ENCODE measurements around the gene HGF. TPM values are rescaled to one million over a fixed set of nuclear protein-coding genes. Genes with fewer than 3 reads are reported as not detected.

HGF gene
- total and polyA plus RNA-seq, 10 of the 15 experiments (the other 5 are each of a cell fraction or from before 2014, with no cell fraction given): 0.10 to 1.7 (median 0.99) TPM

- in situ Hi-C loops (cut with MboI) (no loop called here), intact Hi-C loops (cut with micrococcal nuclease; ENCODE audit: unreplicated experiment) (no loop called here)
- POLR2A ChIA-PET: interaction anchor here (0.7 kb wide), 1 partner anchor 27 kb away, joined by 3 read pairs; no protein-coding TSS in a partner anchor
- Histone ChIP-seq H3K27me3 (replicated peaks in 1 of 2; ENCODE audit: control insufficient read depth in 2 of 2, insufficient read depth in 2 of 2, low read length in 1 of 2) (no peaks in the 10 kb centered on the region), H3K4me2 (ENCODE audit: control insufficient read depth, insufficient read depth) (no peak overlapping the region), H4K20me1 (ENCODE audit: control insufficient read depth, insufficient read depth) (no peaks in the 10 kb centered on the region), H3K4me3 (no peak overlapping the region), H3K27ac (ENCODE audit: control insufficient read depth, insufficient read depth) (no peak overlapping the region), H3K79me2 (ENCODE audit: control insufficient read depth, insufficient read depth, low read length) (no peaks in the 10 kb centered on the region), H3K36me3 (ENCODE audit: control insufficient read depth in 2 of 2, insufficient read depth in 2 of 2, low read length in 1 of 2) (no peaks in the 10 kb centered on the region), H3K9me3 (replicated peaks; ENCODE audit: control insufficient read depth, insufficient read depth, low read length) (no peaks in the 10 kb centered on the region; the same call in 2 of the 3 replicates), H2AFZ (ENCODE audit: control insufficient read depth, low read depth, low read length) (no peak overlapping the region), H3K4me1 (ENCODE audit: control insufficient read depth, insufficient read depth, low read length) (no peaks in the 10 kb centered on the region), H3K9ac (ENCODE audit: control insufficient read depth, insufficient read depth, low read length) (no peak overlapping the region)
- DNase-seq (ENCODE audit: low read depth, low spot score) (no peak), FAIRE-seq (no peak), ATAC-seq (no peak)
- CTCF ChIA-PET: interaction anchor here (1.0 kb wide), 1 partner anchor 9 kb away, joined by 4 read pairs; no protein-coding TSS in a partner anchor
- no TSS peak for BruUV-seq (replicated peaks)
- RAD21 ChIA-PET (ENCODE audit: unreplicated experiment): interaction anchor here (1.0 kb wide), 1 partner anchor 31 kb away, joined by 3 read pairs; no protein-coding TSS in a partner anchor
- 73% methylated on average over 1 of the region's 1 CpG for WGBS (ENCODE audit: insufficient coverage, insufficient replicate concordance, low lambda C conversion rate, missing lambda C conversion rate)
- SMC1A ChIA-PET (ENCODE audit: uncharacterized antibody, unreplicated experiment): interaction anchor here (1.2 to 1.3 kb wide), 2 partner anchors 10 to 18 kb away, joined by 3 read pairs; no protein-coding TSS in a partner anchor
- TF ChIP-seq IRF3 (IDR thresholded peaks at IDR 0.05) (no peak), SIX5 (IDR thresholded peaks at IDR 0.05; ENCODE audit: low read depth, low read length, severe bottlenecking) (no peak), HDAC6 (IDR thresholded peaks at IDR 0.05; ENCODE audit: unreplicated experiment) (no peak), E2F8 (IDR thresholded peaks at IDR 0.05; ENCODE audit: low read depth, partially characterized antibody) (no peak), EP300 (IDR thresholded peaks at IDR 0.05; ENCODE audit: borderline replicate concordance in 1 of 2, control insufficient read depth in 1 of 2, low read depth in 2 of 2, low read length in 2 of 2) (no peak), RB1 (IDR thresholded peaks at IDR 0.05; ENCODE audit: borderline replicate concordance) (no peak), LARP7 (IDR thresholded peaks at IDR 0.05) (no peak), CBFB (IDR thresholded peaks at IDR 0.05; ENCODE audit: low read depth) (no peak), CUX1 (IDR thresholded peaks at IDR 0.05; ENCODE audit: insufficient replicate concordance, low read depth, low read length) (no peak), CTCF (IDR thresholded peaks at IDR 0.05 in 2 of 3, conservative IDR thresholded peaks at IDR 0.05 in 1 of 3; ENCODE audit: control insufficient read depth in 2 of 3, extremely low read depth in 1 of 3, insufficient read depth in 1 of 3, low read depth in 3 of 3, low read length in 3 of 3) (no peak), RAD21 (IDR thresholded peaks at IDR 0.05; ENCODE audit: insufficient read depth, low read depth, low read length) (no peak), DPF2 (IDR thresholded peaks at IDR 0.05) (no peak)
These were observed 107.3 kb downstream of the HGF start for GRCh38 chr7:81662531-81662930.

All from GM12878 (cell line).